Type B pancreatic cell (in vitro differentiated cells): Measurements from ENCODE around the gene ITPR2. TPM values are rescaled to one million over a fixed set of nuclear protein-coding genes. Genes with fewer than 3 reads are reported as not detected.
A peak's percentile ranks its signal among the peaks of the same experiment; 100 is the strongest.
"Not testable (repeated sequence)": the region's sequence is repeated elsewhere in the genome, so short reads cannot be mapped to it uniquely, and the experiment has no call there.

Source experiments
- DNase-seq: peaks from one replicate; pipeline ENCODE4 v3.0.0; 2021; ENCODE audit warnings: mixed read lengths; ENCODE audit not compliant: unreplicated experiment; ENCODE audit errors: extremely low spot score
- H3K27ac Mint-ChIP-seq: 2 replicates; pipeline ENCODE4 v1.8.0; 2021; ENCODE audit warnings: mild to moderate bottlenecking, mixed read lengths
- H3K27me3 Mint-ChIP-seq: 2 replicates; pipeline ENCODE4 v1.8.0; 2021; ENCODE audit warnings: mixed read lengths
- H3K36me3 Mint-ChIP-seq: 2 replicates; pipeline ENCODE4 v1.8.0; 2021; ENCODE audit warnings: mixed read lengths
- H3K4me1 Mint-ChIP-seq: one replicate; pipeline ENCODE4 v1.8.0; 2021; ENCODE audit warnings: mixed read lengths; ENCODE audit not compliant: unreplicated experiment
- H3K4me3 Mint-ChIP-seq: 2 replicates; pipeline ENCODE4 v1.8.0; 2021; ENCODE audit warnings: mild to moderate bottlenecking, mixed read lengths
- H3K9me3 Mint-ChIP-seq: 2 replicates; pipeline ENCODE4 v1.8.0; 2021; ENCODE audit warnings: mixed read lengths
- total RNA-seq: library from RNA; stranded (reverse); gene quantifications from 2 replicates; pipeline ENCODE4 v1.2.1, GENCODE V29; 2021; ENCODE audit warnings: low replicate concordance
- TF ChIP-seq, protein P1 (sequence below): fragments of 200-600 bp; sonication (generic); conservative IDR thresholded peaks from 2 replicates; pipeline ENCODE4 v1.5.0; 2021; ENCODE audit warnings: antibody characterized with exemption, mild to moderate bottlenecking

The ITPR2 gene
- total RNA-seq, 1 donor from 2014 or later: 33.7 TPM

DNA sequence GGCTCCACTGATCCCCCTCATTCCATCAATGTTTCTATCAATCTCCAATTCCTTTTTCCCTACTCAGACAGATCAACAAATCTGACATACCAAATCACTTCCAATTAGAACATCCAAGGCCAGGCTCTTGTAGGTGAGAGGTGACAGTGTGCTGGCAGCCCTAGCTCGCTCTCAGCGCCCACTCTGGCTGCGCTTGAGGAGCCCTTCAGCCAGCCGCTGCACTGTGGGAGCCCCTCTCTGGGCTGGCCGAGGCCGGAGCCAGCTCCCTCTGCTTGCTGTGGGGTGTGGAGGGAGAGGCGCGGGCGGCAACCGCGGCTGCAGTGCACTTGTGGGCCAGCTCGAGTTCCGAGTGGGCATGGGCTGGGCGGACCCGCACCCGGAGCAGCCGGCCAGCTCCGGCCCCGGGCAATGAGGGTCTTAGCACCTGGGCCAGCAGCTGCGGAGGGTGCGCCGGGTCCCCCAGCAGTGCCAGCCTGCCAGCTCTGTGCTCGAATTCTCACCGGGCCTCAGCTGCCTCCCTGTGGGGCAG is 6.0 kb upstream of the ITPR2 start:
- no peaks in the 10 kb centered on the region for H3K4me1 Mint-ChIP-seq
- DNase-seq: no peak
- TF ChIP-seq, protein P1, sequence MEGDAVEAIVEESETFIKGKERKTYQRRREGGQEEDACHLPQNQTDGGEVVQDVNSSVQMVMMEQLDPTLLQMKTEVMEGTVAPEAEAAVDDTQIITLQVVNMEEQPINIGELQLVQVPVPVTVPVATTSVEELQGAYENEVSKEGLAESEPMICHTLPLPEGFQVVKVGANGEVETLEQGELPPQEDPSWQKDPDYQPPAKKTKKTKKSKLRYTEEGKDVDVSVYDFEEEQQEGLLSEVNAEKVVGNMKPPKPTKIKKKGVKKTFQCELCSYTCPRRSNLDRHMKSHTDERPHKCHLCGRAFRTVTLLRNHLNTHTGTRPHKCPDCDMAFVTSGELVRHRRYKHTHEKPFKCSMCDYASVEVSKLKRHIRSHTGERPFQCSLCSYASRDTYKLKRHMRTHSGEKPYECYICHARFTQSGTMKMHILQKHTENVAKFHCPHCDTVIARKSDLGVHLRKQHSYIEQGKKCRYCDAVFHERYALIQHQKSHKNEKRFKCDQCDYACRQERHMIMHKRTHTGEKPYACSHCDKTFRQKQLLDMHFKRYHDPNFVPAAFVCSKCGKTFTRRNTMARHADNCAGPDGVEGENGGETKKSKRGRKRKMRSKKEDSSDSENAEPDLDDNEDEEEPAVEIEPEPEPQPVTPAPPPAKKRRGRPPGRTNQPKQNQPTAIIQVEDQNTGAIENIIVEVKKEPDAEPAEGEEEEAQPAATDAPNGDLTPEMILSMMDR: no peak
- peaks cover 6% of the 10 kb centered on the region for H3K27me3 Mint-ChIP-seq
- H3K36me3 Mint-ChIP-seq: no peaks in the 10 kb centered on the region
- no peak overlapping the region for H3K27ac Mint-ChIP-seq
- H3K9me3 Mint-ChIP-seq: peaks cover 4% of the 10 kb centered on the region
- H3K4me3 Mint-ChIP-seq: no peak overlapping the region

DNA sequence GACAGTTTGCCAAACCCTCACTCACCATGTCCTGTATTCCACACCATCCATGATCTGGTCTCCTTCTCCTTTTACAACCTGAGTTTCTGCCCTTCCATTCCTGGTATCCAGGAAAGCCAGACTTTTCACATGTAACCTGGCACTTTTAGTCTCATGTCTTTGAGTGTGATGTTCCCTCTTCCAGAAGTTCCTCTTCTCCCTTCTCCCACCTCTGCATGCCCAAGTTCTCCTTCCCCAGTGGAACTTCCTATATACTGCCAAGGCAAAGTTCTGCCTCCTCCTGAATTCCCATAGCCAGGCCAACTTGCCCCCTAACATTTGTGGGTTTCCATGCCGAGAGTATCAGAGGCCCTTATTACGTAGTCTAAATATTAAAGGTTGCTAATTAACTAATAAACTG is 3.2 kb upstream of the ITPR2 start:
- peaks cover 6% of the 10 kb centered on the region for H3K27me3 Mint-ChIP-seq
- H3K9me3 Mint-ChIP-seq: peaks cover 4% of the 10 kb centered on the region
- DNase-seq: no peak
- H3K4me1 Mint-ChIP-seq: peaks cover 2% of the 10 kb centered on the region
- TF ChIP-seq, protein P1: no peak
- no peaks in the 10 kb centered on the region for H3K36me3 Mint-ChIP-seq
- peak overlapping the region; percentile 10 for H3K27ac Mint-ChIP-seq
- peak overlapping the region; percentile 15 for H3K4me3 Mint-ChIP-seq

DNA sequence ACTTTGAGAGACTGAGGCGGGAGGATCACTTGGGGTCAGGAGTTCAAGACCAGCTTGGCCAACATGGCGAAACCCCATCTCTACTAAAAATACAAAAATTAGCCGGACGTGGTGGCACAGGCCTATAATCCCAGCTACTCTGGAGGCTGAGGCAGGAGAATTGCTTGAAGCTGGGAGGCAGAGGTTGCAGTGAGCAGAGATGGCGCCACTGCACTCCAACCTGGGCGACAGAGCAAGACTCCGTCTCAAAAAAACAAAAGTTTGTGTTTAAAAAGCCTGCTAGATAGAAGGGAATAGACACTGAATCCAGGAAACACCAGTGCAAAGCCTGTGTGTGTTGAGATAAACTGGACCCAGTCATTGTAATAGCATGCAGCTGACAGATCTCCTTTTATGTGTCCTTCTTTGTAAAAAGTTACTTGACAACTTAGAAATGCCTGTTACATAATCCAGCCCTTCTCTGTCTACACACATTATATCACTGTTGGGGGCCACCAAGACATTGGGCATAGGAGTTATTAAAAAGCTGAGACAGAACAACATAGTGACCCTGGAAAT is 1.6 kb upstream of the ITPR2 start:
- not testable (repeated sequence) for H3K27ac Mint-ChIP-seq, H3K9me3 Mint-ChIP-seq, DNase-seq, H3K27me3 Mint-ChIP-seq, H3K4me1 Mint-ChIP-seq, H3K36me3 Mint-ChIP-seq
- peak overlapping the region; percentile 93 for H3K4me3 Mint-ChIP-seq

DNA sequence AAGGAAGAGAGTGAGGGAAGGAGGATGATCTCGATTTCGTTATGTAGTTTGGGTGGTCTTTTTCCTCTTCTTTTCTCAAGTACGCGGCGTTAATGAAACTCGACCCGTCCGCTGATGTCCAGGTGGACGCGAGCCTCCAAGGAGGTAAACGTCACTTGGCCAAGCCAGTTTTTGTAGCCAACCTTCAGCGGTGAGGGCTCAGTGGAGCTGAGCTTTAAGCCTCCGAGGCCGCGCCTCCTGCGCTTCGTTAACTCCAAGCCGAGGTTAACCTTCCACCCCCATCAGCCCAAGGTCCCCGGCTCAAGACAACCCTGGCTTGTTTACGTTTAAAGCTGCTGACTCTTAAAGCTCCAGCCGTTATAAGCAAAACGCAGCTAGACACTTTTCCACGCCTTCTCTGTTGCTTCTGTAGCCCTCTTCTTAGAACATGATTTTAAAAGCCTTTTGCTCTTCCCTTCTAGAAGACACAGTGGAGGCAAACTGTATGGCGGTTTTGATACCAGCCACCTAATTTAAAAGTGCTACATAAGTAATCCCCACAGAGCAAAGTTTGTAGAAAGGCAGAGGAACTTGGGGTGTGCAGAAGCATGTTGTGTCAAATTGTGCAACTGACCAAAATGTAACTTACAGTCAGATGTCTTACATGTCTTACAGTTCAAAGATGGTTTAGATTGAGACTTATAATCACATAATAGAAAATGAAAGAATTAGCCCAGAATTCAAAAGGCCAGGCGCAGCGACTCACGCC is 923 bp upstream of the ITPR2 start:
- H3K27ac Mint-ChIP-seq: peak overlapping the region; percentile 92
- H3K4me1 Mint-ChIP-seq: peaks cover 8% of the 10 kb centered on the region
- TF ChIP-seq, protein P1: no peak
- H3K4me3 Mint-ChIP-seq: peak overlapping the region; percentile 93
- H3K27me3 Mint-ChIP-seq: peaks cover 6% of the 10 kb centered on the region
- H3K36me3 Mint-ChIP-seq: peaks cover 8% of the 10 kb centered on the region
- DNase-seq: no peak
- peaks cover 4% of the 10 kb centered on the region for H3K9me3 Mint-ChIP-seq

DNA sequence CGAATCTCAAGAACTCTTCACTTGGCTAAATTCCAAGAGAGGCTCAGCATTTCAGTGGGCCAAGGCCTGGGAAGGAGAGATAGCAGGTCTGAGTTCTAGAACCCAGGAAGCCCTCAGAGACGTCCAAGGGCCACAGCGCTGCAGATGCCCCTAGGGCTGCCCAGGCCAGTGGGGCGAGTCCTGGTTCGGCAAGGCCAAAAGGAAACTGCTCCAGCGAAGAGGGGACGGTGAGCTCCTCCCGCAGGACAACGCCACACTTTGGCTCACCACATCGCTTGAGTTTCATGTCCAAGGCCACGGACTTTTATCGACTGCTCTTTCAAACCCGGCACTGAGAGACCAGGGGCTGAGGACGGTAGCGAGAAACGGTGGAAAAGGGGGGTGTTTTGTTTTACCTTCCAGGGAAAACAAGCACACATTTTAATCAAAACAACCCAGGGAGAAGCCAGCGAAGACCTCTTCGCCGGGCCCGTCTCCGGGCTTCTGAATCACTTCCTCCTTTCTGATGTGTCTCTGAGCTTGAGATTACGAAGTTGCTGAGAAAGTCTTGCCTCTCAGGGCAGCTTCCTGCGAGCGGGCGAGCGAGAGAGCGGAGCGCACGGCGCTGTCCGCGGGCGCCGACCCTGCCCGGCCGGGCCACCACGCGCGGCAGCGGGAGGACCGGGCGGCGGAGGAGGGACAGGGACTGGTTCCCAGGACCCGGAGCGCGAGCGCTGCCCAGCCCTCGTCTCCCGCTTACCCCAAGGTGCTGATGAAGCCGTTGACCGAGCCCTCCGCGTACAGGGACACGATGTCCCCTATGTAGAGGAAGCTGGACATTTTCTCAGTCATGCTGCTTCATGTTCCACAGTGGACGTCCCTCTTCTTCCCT is 808 bp downstream of the ITPR2 start:
- peak; percentile 73 for DNase-seq
- peaks cover 6% of the 10 kb centered on the region for H3K27me3 Mint-ChIP-seq
- H3K4me3 Mint-ChIP-seq: peak overlapping the region; percentile 96
- H3K36me3 Mint-ChIP-seq: peaks cover 8% of the 10 kb centered on the region
- TF ChIP-seq, protein P1: no peak
- H3K4me1 Mint-ChIP-seq: peaks cover 12% of the 10 kb centered on the region
- H3K9me3 Mint-ChIP-seq: peaks cover 4% of the 10 kb centered on the region
- H3K27ac Mint-ChIP-seq: peak overlapping the region; percentile 95
